ENCODE measurements around the gene KLC1. TPM values are rescaled to one million over a fixed set of nuclear protein-coding genes. Genes with fewer than 3 reads are reported as not detected.

KLC1 gene
- total and polyA plus RNA-seq, 2 of the 8 experiments (the other 6 are each of a cell fraction or from before 2014, with no cell fraction given): 84.6 to 134 TPM

GRCh38 chr14:103652806-103653205, 23.8 kb downstream of the KLC1 start:
- H4K8ac ChIP-seq (ENCODE audit: extremely low read depth, insufficient read depth, low read length): no peak overlapping the region
- ChIA-PET POLR2A (ENCODE audit: partially characterized antibody) (interaction anchor here (1.2 to 1.4 kb wide), 4 partner anchors 19 to 62 kb away, joined by 3 to 4 read pairs (median 4); no protein-coding TSS in a partner anchor), CTCF (ENCODE audit: partially characterized antibody) (interaction anchor here (0.6 to 1.0 kb wide), 2 partner anchors 79 to 841 kb away, joined by 3 read pairs; no protein-coding TSS in a partner anchor)
- peaks cover 6 to 22% of the 10 kb centered on the region in 2 experiments for H4K20me1 ChIP-seq (replicated peaks in 1 of 2; ENCODE audit: control insufficient read depth in 1 of 2, insufficient read depth in 2 of 2, low read length in 2 of 2)
- no peak overlapping the region for H2AK5ac ChIP-seq (ENCODE audit: low read depth, low read length)
- H2BK20ac ChIP-seq (ENCODE audit: low read length): no peak overlapping the region
- DNase-seq (ENCODE audit: low read depth in 1 of 2, low spot score in 2 of 2) (no peak), FAIRE-seq (no peak)
- H3K79me2 ChIP-seq (ENCODE audit: control insufficient read depth in 1 of 2, insufficient read depth in 2 of 2, low read length in 2 of 2): peaks cover 3 to 37% of the 10 kb centered on the region in 2 experiments; a peak in 3 of 4 replicates
- H3K14ac ChIP-seq (ENCODE audit: insufficient read length): no peak overlapping the region
- no peak overlapping the region; a peak in 1 of 7 replicates for H3K9ac ChIP-seq (replicated peaks in 1 of 4; ENCODE audit: extremely low read depth in 1 of 4, low read depth in 3 of 4, low read length in 3 of 4)
- WGBS, 2 experiments (ENCODE audit: extremely low coverage in 1 of 2, insufficient coverage in 1 of 2, insufficient read length in 1 of 2, insufficient replicate concordance in 2 of 2, low coverage in 1 of 2, low lambda C conversion rate in 2 of 2, missing lambda C conversion rate in 1 of 2): 90% methylated on average over 3 of the region's 3 CpGs; no CpG with 5 or more reads in 1 of the 2 experiments
- H3K56ac ChIP-seq (replicated peaks; ENCODE audit: insufficient read length, low read depth, low read length): no peak overlapping the region
- no peak overlapping the region for H3K4me3 ChIP-seq (ENCODE audit: extremely low read depth in 1 of 4, insufficient read depth in 2 of 4, low read depth in 3 of 4, low read length in 4 of 4)
- H3K4ac ChIP-seq (replicated peaks; ENCODE audit: insufficient read length, low read depth, low read length): no peak overlapping the region
- H2BK12ac ChIP-seq (ENCODE audit: low read depth, low read length): no peak overlapping the region
- H3K4me1 ChIP-seq (replicated peaks in 1 of 4; ENCODE audit: control insufficient read depth in 3 of 4, insufficient read depth in 4 of 4, low read length in 3 of 4): no peaks in the 10 kb centered on the region; a peak in 1 of 7 replicates
- H3K36me3 ChIP-seq (ENCODE audit: control insufficient read depth in 2 of 4, insufficient read depth in 4 of 4, low read length in 3 of 4): peaks cover 13 to 37% (median 29%) of the 10 kb centered on the region in 4 experiments
- H3K27ac ChIP-seq (ENCODE audit: low read depth, low read length): no peak overlapping the region
- H3K79me1 ChIP-seq (ENCODE audit: low read depth, low read length): peaks cover 13% of the 10 kb centered on the region; the same call in 1 of the 2 replicates
- no peaks in the 10 kb centered on the region for H3K23me2 ChIP-seq (ENCODE audit: low read depth, low read length)
- H3K9me3 ChIP-seq (ENCODE audit: insufficient read depth in 2 of 2, low read depth in 1 of 2, low read length in 1 of 2): no peaks in the 10 kb centered on the region
- no peak overlapping the region for H2AFZ ChIP-seq (ENCODE audit: low read length)
- H4K5ac ChIP-seq (ENCODE audit: insufficient read length, low read depth, low read length): no peak overlapping the region
- no peak overlapping the region for H3K4me2 ChIP-seq (ENCODE audit: insufficient read depth in 1 of 2, low read depth in 2 of 2, low read length in 2 of 2)
- H2BK120ac ChIP-seq (replicated peaks; ENCODE audit: low read depth, low read length): no peak overlapping the region
- H2BK5ac ChIP-seq (ENCODE audit: low read depth, low read length): no peak overlapping the region
- TF ChIP-seq EZH2 (IDR thresholded peaks at IDR 0.05; ENCODE audit: low read depth, low read length, severe bottlenecking) (no peak), MAFK (IDR thresholded peaks at IDR 0.05; ENCODE audit: low read depth, low read length) (peak; percentile 76; the same call in 1 of the 2 replicates), POLR2AphosphoS5 (IDR thresholded peaks at IDR 0.05; ENCODE audit: low read depth, low read length) (no peak), GTF2F1 (IDR thresholded peaks at IDR 0.05; ENCODE audit: borderline replicate concordance, low read depth, low read length) (no peak), HDAC6 (IDR thresholded peaks at IDR 0.05; ENCODE audit: low read depth, low read length) (no peak), SP4 (IDR thresholded peaks at IDR 0.05; ENCODE audit: low read length) (no peak), CTCF (IDR thresholded peaks at IDR 0.05; ENCODE audit: control extremely low read depth in 1 of 3, insufficient read depth in 1 of 3, low read depth in 1 of 3, low read length in 3 of 3) (no peak), SP1 (IDR thresholded peaks at IDR 0.05; ENCODE audit: low read depth, low read length) (no peak)
- no peak overlapping the region for H3K18ac ChIP-seq (ENCODE audit: extremely low read depth, low read length)
- no peak overlapping the region for H3K23ac ChIP-seq (ENCODE audit: insufficient read length)
- no peak overlapping the region for H4K91ac ChIP-seq (replicated peaks; ENCODE audit: insufficient read length, low read length)
- no peaks in the 10 kb centered on the region for H3K27me3 ChIP-seq (replicated peaks in 1 of 4; ENCODE audit: control insufficient read depth in 3 of 4, extremely low read depth in 1 of 4, insufficient read depth in 3 of 4, low read length in 3 of 4)
- no peak overlapping the region for H2BK15ac ChIP-seq (ENCODE audit: low read length)
